ENCODE data around the gene NEUROD4.

DNA sequence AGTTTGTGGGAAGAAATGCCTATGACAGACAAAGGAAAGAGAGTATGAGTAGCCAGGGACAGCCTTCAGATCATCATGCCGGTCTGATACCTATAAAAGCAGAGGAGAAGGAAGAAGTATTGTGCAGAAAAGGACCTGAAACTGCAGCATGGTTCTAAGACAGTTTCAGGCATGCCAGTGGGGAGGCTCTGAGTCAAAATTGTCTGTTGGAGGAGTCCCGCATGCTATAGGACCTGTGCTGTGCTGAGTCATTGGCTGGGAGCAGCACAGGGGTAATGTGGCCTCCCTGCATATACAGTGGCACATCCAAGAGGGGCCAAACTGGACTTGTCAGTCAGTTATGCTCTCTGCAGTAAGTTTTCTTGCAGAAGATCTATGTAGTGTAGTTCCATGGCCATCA, 40.7 kb downstream of the NEUROD4 start:
- no peak for TF ChIP-seq POLR2A (IDR thresholded peaks at IDR 0.05)
- TF ChIP-seq CTCF (IDR thresholded peaks at IDR 0.05), result no peak

Measured in esophagus squamous epithelium (tissue), 4 donors.